Measurements from ENCODE around the gene GLIS2.

GLIS2 gene

GRCh38 chr16:4339455-4339854 is 23.6 kb downstream of the GLIS2 start (continued):
- TF ChIP-seq ZNF621 (tag by site-specific recombination; IDR thresholded peaks at IDR 0.05) = no peak
- TF ChIP-seq ZNF211 (tag by site-specific recombination; IDR thresholded peaks at IDR 0.05; ENCODE audit: low read depth) = no peak
- TF ChIP-seq ZNF580 (tag by site-specific recombination; IDR thresholded peaks at IDR 0.05) = no peak
- TF ChIP-seq ZNF701 (tag by site-specific recombination; IDR thresholded peaks at IDR 0.05) = no peak
- TF ChIP-seq ZSCAN5A (tag by site-specific recombination; IDR thresholded peaks at IDR 0.05) = no peak
- no peak for TF ChIP-seq ZSCAN18 (tag by site-specific recombination; IDR thresholded peaks at IDR 0.05)
- TF ChIP-seq ZNF670 (tag by site-specific recombination; IDR thresholded peaks at IDR 0.05; ENCODE audit: low read depth) = no peak
- no peak for TF ChIP-seq YY2 (tag by site-specific recombination; IDR thresholded peaks at IDR 0.05)

GRCh38 chr16:4339909-4340308 is 24.0 kb downstream of the GLIS2 start:
- Histone ChIP-seq H3K4me3 (ENCODE audit: low read depth, low read length) (no peak overlapping the region), H3K27ac (ENCODE audit: extremely low read depth, low read depth, low read length) (0 out of 2 replicates have a peak overlapping the region, but pooled peaks have one; percentile 2), H3K36me3 (ENCODE audit: control insufficient read depth in 2 of 2, insufficient read depth in 1 of 2, low read length in 2 of 2) (peaks cover 0 to 49% of the 10 kb centered on the region in 2 experiments; a peak in 2 of 3 replicates), H3K4me1 (ENCODE audit: control insufficient read depth, insufficient read depth, low read length) (peaks cover 2% of the 10 kb centered on the region; the same call in 1 of the 2 replicates), H3K9me3 (ENCODE audit: control insufficient read depth, insufficient read depth, low read depth, low read length) (no peaks in the 10 kb centered on the region)
- CTCF ChIA-PET = interaction anchor here (0.7 to 2.9 kb wide), 7 partner anchors 8 to 410 kb away, joined by 3 to 22 read pairs (median 4); no protein-coding TSS in a partner anchor
- POLR2A ChIA-PET = interaction anchor here (0.7 kb wide), 1 partner anchor 23 kb away, joined by 5 read pairs; no protein-coding TSS in a partner anchor
- TF ChIP-seq ZNF529 (tag by site-specific recombination; IDR thresholded peaks at IDR 0.05; ENCODE audit: insufficient replicate concordance) (no peak), ZNF561 (tag by site-specific recombination; IDR thresholded peaks at IDR 0.05; ENCODE audit: borderline replicate concordance) (0 out of 2 replicates have a peak, but pooled peaks have one; percentile 34), ZNF792 (tag by site-specific recombination; IDR thresholded peaks at IDR 0.05) (no peak), ZNF169 (tag by site-specific recombination; IDR thresholded peaks at IDR 0.05) (no peak), ZNF404 (tag by site-specific recombination; IDR thresholded peaks at IDR 0.05) (no peak), BCL11B (tag by site-specific recombination; IDR thresholded peaks at IDR 0.05; ENCODE audit: low read depth) (no peak), ZNF423 (tag by site-specific recombination; IDR thresholded peaks at IDR 0.05) (0 out of 2 replicates have a peak, but pooled peaks have one; percentile 40), ZNF394 (tag by site-specific recombination; IDR thresholded peaks at IDR 0.05; ENCODE audit: borderline replicate concordance) (no peak), ZNF391 (tag by site-specific recombination; IDR thresholded peaks at IDR 0.05; ENCODE audit: borderline replicate concordance, low read depth) (no peak), MEIS1 (CRISPR knock-in tag; IDR thresholded peaks at IDR 0.05; ENCODE audit: borderline replicate concordance) (no peak), ZNF37A (tag by site-specific recombination; IDR thresholded peaks at IDR 0.05) (no peak), ZNF518A (tag by site-specific recombination; conservative IDR thresholded peaks at IDR 0.05; ENCODE audit: low read depth) (no peak), ZNF157 (tag by site-specific recombination; IDR thresholded peaks at IDR 0.05) (no peak), ZNF416 (tag by site-specific recombination; IDR thresholded peaks at IDR 0.05) (no peak), ZNF623 (tag by site-specific recombination; IDR thresholded peaks at IDR 0.05) (no peak), EGR2 (tag by site-specific recombination; IDR thresholded peaks at IDR 0.05; ENCODE audit: low read depth) (no peak), ZNF521 (tag by site-specific recombination; IDR thresholded peaks at IDR 0.05) (no peak)
- TF ChIP-seq, protein P1, sequence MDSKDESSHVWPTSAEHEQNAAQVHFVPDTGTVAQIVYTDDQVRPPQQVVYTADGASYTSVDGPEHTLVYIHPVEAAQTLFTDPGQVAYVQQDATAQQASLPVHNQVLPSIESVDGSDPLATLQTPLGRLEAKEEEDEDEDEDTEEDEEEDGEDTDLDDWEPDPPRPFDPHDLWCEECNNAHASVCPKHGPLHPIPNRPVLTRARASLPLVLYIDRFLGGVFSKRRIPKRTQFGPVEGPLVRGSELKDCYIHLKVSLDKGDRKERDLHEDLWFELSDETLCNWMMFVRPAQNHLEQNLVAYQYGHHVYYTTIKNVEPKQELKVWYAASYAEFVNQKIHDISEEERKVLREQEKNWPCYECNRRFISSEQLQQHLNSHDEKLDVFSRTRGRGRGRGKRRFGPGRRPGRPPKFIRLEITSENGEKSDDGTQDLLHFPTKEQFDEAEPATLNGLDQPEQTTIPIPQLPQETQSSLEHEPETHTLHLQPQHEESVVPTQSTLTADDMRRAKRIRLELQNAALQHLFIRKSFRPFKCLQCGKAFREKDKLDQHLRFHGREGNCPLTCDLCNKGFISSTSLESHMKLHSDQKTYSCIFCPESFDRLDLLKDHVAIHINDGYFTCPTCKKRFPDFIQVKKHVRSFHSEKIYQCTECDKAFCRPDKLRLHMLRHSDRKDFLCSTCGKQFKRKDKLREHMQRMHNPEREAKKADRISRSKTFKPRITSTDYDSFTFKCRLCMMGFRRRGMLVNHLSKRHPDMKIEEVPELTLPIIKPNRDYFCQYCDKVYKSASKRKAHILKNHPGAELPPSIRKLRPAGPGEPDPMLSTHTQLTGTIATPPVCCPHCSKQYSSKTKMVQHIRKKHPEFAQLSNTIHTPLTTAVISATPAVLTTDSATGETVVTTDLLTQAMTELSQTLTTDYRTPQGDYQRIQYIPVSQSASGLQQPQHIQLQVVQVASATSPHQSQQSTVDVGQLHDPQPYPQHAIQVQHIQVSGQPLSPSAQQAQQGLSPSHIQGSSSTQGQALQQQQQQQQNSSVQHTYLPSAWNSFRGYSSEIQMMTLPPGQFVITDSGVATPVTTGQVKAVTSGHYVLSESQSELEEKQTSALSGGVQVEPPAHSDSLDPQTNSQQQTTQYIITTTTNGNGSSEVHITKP (tag by site-specific recombination; IDR thresholded peaks at IDR 0.05) = no peak
